Loucy (cell line): ENCODE measurements around the gene NCOA1.

Experiments
- H2AFZ ChIP-seq: fragments of 200-600 bp; sonication (generic); 2 replicates; pipeline ENCODE4 v1.6.0; 2016; ENCODE audit warnings: antibody characterized with exemption, mild to moderate bottlenecking, low read length, moderate library complexity
- H3F3A ChIP-seq: fragments of 200-600 bp; 2 replicates; pipeline ENCODE4 v1.6.0; 2016; ENCODE audit warnings: antibody characterized with exemption, low read depth, mild to moderate bottlenecking
- H3K27me3 ChIP-seq: fragments of 200-600 bp; sonication (generic); 2 replicates; pipeline ENCODE4 v1.6.1; 2014; ENCODE audit warnings: low read length, mild to moderate bottlenecking; ENCODE audit not compliant: insufficient read depth, poor library complexity, severe bottlenecking
- H3K36me3 ChIP-seq: fragments of 200-600 bp; sonication (generic); 2 replicates; pipeline ENCODE4 v1.6.1; 2016; ENCODE audit warnings: low read length; ENCODE audit not compliant: insufficient read depth
- H3K4me1 ChIP-seq: fragments of 200-600 bp; sonication (generic); 2 replicates; pipeline ENCODE4 v1.5.1; 2014; ENCODE audit warnings: low read length, mild to moderate bottlenecking; ENCODE audit not compliant: insufficient read depth, poor library complexity, severe bottlenecking
- H3K4me2 ChIP-seq: fragments of 200-600 bp; sonication (generic); 2 replicates; pipeline ENCODE4 v1.6.0; 2014; ENCODE audit warnings: antibody characterized with exemption, low read length, low read depth, mild to moderate bottlenecking; ENCODE audit not compliant: poor library complexity, severe bottlenecking
- H3K4me3 ChIP-seq: fragments of 200-600 bp; sonication (generic); 2 replicates; pipeline ENCODE4 v1.5.1; 2014; ENCODE audit warnings: low read length, mild to moderate bottlenecking, mixed read lengths; ENCODE audit not compliant: poor library complexity, severe bottlenecking
- H3K79me2 ChIP-seq: fragments of 200-600 bp; sonication (generic); 2 replicates; pipeline ENCODE4 v1.6.1; 2014; ENCODE audit warnings: low read length; ENCODE audit not compliant: insufficient read depth
- H3K9ac ChIP-seq: fragments of 200-600 bp; sonication (generic); 2 replicates; pipeline ENCODE4 v1.6.0; 2014; ENCODE audit warnings: mild to moderate bottlenecking, low read depth, low read length, moderate library complexity; ENCODE audit not compliant: poor library complexity, severe bottlenecking
- H3K9me2 ChIP-seq: fragments of 200-600 bp; sonication (generic); replicated peaks from 2 replicates; pipeline ENCODE4 v1.6.1; 2016; ENCODE audit warnings: low read depth, low read length, mixed read lengths
- H3K9me3 ChIP-seq: fragments of 200-600 bp; sonication (generic); 2 replicates; pipeline ENCODE4 v1.6.1; 2014; ENCODE audit warnings: mild to moderate bottlenecking, antibody characterized with exemption, low read length, low read depth; ENCODE audit not compliant: insufficient read depth
- H4K20me1 ChIP-seq: fragments of 200-600 bp; sonication (generic); 2 replicates; pipeline ENCODE4 v1.6.0; 2014; ENCODE audit warnings: antibody characterized with exemption, low read length, mild to moderate bottlenecking; ENCODE audit not compliant: insufficient read depth, poor library complexity, severe bottlenecking
- CTCF ChIP-seq: fragments of 200-600 bp; sonication (generic); conservative IDR thresholded peaks from 2 replicates; pipeline ENCODE4 v1.5.1; 2014; ENCODE audit warnings: mild to moderate bottlenecking, antibody characterized with exemption, low read length
- EZH2phosphoT487 ChIP-seq: fragments of 200-600 bp; IDR thresholded peaks from 2 replicates; pipeline ENCODE4 v1.6.1; 2018; ENCODE audit warnings: antibody characterized with exemption, mild to moderate bottlenecking, moderate library complexity, borderline replicate concordance

Gene NCOA1

GRCh38 chr2:24565537-24565936 lies 74.5 kb downstream of the NCOA1 start:
- peaks cover 27% of the 10 kb centered on the region for H3K36me3 ChIP-seq
- H3K27me3 ChIP-seq = no peaks in the 10 kb centered on the region
- peaks cover 19% of the 10 kb centered on the region; the same call in 1 of the 2 replicates for H3K9me3 ChIP-seq

GRCh38 chr2:24566209-24566608 lies 75.2 kb downstream of the NCOA1 start:
- H2AFZ ChIP-seq = no peak overlapping the region
- H3K4me3 ChIP-seq = no peak overlapping the region
- H3K79me2 ChIP-seq = peaks cover 15% of the 10 kb centered on the region; the same call in 1 of the 2 replicates
- peaks cover 27% of the 10 kb centered on the region for H3K36me3 ChIP-seq
- no peaks in the 10 kb centered on the region for H4K20me1 ChIP-seq
- no peaks in the 10 kb centered on the region for H3K27me3 ChIP-seq
- no peak for TF ChIP-seq CTCF
- no peak for TF ChIP-seq EZH2phosphoT487
- H3K9me3 ChIP-seq = peaks cover 19% of the 10 kb centered on the region; the same call in 1 of the 2 replicates
- no peak overlapping the region for H3K9ac ChIP-seq
- H3K4me2 ChIP-seq = no peak overlapping the region
- H3F3A ChIP-seq = no peaks in the 10 kb centered on the region
- H3K9me2 ChIP-seq = no peaks in the 10 kb centered on the region
- H3K4me1 ChIP-seq = peaks cover 7% of the 10 kb centered on the region

More at GRCh38 chr2:24565537-24565936, 74.5 kb downstream of the NCOA1 start:
- TF ChIP-seq EZH2phosphoT487 (no peak), CTCF (no peak)
- Histone ChIP-seq H3K4me1 (peaks cover 7% of the 10 kb centered on the region), H2AFZ (no peak overlapping the region), H3K4me2 (no peak overlapping the region), H3K79me2 (peaks cover 15% of the 10 kb centered on the region; the same call in 1 of the 2 replicates), H3K9me2 (no peaks in the 10 kb centered on the region), H3F3A (no peaks in the 10 kb centered on the region), H3K9ac (no peak overlapping the region), H4K20me1 (no peaks in the 10 kb centered on the region), H3K4me3 (no peak overlapping the region)

GRCh38 chr2:24566630-24567029 lies 75.6 kb downstream of the NCOA1 start:
- Histone ChIP-seq H3K4me2 (no peak overlapping the region), H3K4me3 (no peak overlapping the region), H3K9me2 (no peaks in the 10 kb centered on the region), H3F3A (no peaks in the 10 kb centered on the region), H3K27me3 (no peaks in the 10 kb centered on the region), H3K36me3 (peaks cover 27% of the 10 kb centered on the region), H2AFZ (no peak overlapping the region), H3K4me1 (peaks cover 7% of the 10 kb centered on the region), H4K20me1 (no peaks in the 10 kb centered on the region), H3K9me3 (peaks cover 19% of the 10 kb centered on the region; the same call in 1 of the 2 replicates), H3K79me2 (peaks cover 15% of the 10 kb centered on the region; the same call in 1 of the 2 replicates), H3K9ac (no peak overlapping the region)
- no peak for TF ChIP-seq CTCF
- no peak for TF ChIP-seq EZH2phosphoT487
